AG04450 (cell line): Measurements from ENCODE around the gene HSD17B12. TPM values are rescaled to one million over a fixed set of nuclear protein-coding genes. Genes with fewer than 3 reads are reported as not detected.
"Not testable (repeated sequence)": the region's sequence is repeated elsewhere in the genome, so short reads cannot be mapped to it uniquely, and the experiment has no call there.

ENCODE experiments used
- CTCF ChIA-PET: fragments of 300-600, 350-600 bp; formaldehyde crosslinking; extraction: SDS; loops from one replicate; lab custom pipeline; 2022; ENCODE audit warnings: antibody characterized with exemption, inconsistent platforms; lab: Charles Lee
- POLR2A ChIA-PET: fragments of 350-600 bp; formaldehyde crosslinking; extraction: SDS; loops from one replicate; lab custom pipeline; 2021; ENCODE audit warnings: antibody characterized with exemption, inconsistent platforms; lab: Yijun Ruan, JAX
- DNase-seq: peaks from one replicate; pipeline ENCODE4 v3.0.0-alpha.2; 2011; ENCODE audit warnings: low read depth, low spot score
- H3K27ac ChIP-seq: one replicate; pipeline ENCODE4 v1.5.1; 2012; ENCODE audit warnings: low read depth, low read length, control low read depth
- H3K27me3 ChIP-seq: one replicate; pipeline ENCODE4 v1.6.0; 2012; ENCODE audit warnings: low read length; ENCODE audit not compliant: control insufficient read depth, insufficient read depth
- H3K4me3 ChIP-seq: 2 replicates; pipeline ENCODE4 v1.5.1; 2011; ENCODE audit warnings: mild to moderate bottlenecking, low read depth, low read length, control low read depth
- H3K9me3 ChIP-seq: 2 replicates; pipeline ENCODE4 v1.5.1; 2012; ENCODE audit warnings: low read length; ENCODE audit not compliant: control insufficient read depth, insufficient read depth
- polyA plus RNA-seq: library from polyadenylated mRNA; depleted of rRNA; stranded (reverse); fragments of >200 nt; gene quantifications from 2 replicates; pipeline ENCODE4 v1.2.3, GENCODE V29; 2011
- TF ChIP-seq, protein P1 (sequence below): IDR thresholded peaks from 2 replicates; pipeline ENCODE4 v1.5.1; 2011; ENCODE audit warnings: low read depth, low read length, control low read depth, inconsistent platforms

The HSD17B12 gene
- polyA plus RNA-seq, 1 experiment, result 59.3 TPM

DNA sequence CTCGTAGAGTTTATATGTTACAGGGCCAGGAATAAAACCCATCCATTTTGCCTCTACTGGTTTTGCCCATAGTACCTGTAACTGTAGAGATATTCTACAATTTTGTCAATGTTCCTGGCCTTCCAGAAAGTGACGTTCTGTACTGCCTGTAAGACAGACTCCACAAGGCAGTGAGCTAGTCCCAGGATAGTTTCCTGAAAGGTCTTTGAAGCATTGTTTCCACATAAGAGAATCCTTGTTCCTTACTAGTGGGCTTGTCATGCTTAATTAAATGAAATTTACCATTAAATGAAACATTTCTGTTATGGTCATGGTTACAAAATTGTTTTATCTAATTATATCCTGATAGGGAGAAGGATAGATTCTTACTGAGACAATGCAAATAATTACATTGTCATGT is 80.4 kb downstream of the HSD17B12 start:
- TF ChIP-seq, protein P1, sequence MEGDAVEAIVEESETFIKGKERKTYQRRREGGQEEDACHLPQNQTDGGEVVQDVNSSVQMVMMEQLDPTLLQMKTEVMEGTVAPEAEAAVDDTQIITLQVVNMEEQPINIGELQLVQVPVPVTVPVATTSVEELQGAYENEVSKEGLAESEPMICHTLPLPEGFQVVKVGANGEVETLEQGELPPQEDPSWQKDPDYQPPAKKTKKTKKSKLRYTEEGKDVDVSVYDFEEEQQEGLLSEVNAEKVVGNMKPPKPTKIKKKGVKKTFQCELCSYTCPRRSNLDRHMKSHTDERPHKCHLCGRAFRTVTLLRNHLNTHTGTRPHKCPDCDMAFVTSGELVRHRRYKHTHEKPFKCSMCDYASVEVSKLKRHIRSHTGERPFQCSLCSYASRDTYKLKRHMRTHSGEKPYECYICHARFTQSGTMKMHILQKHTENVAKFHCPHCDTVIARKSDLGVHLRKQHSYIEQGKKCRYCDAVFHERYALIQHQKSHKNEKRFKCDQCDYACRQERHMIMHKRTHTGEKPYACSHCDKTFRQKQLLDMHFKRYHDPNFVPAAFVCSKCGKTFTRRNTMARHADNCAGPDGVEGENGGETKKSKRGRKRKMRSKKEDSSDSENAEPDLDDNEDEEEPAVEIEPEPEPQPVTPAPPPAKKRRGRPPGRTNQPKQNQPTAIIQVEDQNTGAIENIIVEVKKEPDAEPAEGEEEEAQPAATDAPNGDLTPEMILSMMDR, result no peak
- no peak for DNase-seq
- ChIA-PET CTCF (no interaction called here), POLR2A (no interaction called here)
- Histone ChIP-seq H3K27me3 (no peaks in the 10 kb centered on the region), H3K4me3 (no peak overlapping the region), H3K27ac (no peak overlapping the region), H3K9me3 (peaks cover 3% of the 10 kb centered on the region; the same call in 1 of the 2 replicates)

DNA sequence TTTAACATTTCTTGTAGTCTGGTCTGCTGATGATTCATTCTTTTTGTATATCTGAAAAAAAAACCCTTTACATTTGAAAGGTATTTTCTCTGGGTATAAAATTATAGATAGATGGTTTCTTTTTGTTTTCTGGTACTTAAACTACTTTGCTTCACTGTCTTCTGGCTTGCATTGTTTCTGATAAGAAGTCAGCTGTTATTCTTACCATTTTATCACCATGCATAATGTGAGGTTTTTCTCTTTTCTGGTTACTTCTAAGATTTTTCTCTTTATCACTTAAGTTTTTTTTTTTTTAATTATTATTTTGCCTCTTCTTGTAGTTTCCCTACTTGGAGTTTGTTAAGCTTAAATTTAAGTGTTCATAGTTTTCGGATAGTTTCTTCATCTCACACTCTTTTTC is 84.7 kb downstream of the HSD17B12 start:
- TF ChIP-seq, protein P1, result no peak
- no peak for DNase-seq
- ChIA-PET POLR2A (no interaction called here), CTCF (interaction anchor here (0.6 kb wide), 1 partner anchor 79 kb away, joined by 5 read pairs; no protein-coding TSS in a partner anchor)
- peaks cover 4% of the 10 kb centered on the region for H3K9me3 ChIP-seq
- no peak overlapping the region for H3K27ac ChIP-seq
- H3K27me3 ChIP-seq, result no peaks in the 10 kb centered on the region
- no peak overlapping the region for H3K4me3 ChIP-seq

DNA sequence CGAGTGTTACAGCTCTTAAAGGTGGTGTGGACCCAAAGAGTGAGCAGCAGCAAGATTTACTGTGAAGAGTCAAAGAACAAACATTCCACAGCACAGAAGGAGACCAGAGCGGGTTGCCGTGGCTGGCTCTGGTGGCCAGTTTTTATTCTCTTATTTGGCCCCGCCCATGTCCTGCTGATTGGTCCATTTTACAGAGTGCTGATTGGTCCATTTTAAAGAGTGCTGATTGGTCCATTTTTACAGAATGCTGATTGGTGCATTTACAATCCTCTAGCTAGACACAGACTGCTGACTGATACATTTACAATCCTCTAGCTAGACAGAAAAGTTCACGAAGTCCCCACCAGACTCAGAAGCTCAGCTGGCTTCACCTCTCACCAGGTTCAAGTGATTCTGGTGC is 88.1 kb downstream of the HSD17B12 start:
- H3K9me3 ChIP-seq, CTCF ChIA-PET, H3K4me3 ChIP-seq, H3K27ac ChIP-seq, DNase-seq, H3K27me3 ChIP-seq, POLR2A ChIA-PET: not testable (repeated sequence)

- POLR2A ChIA-PET, result no interaction called here
- no peak overlapping the region for H3K27ac ChIP-seq
- H3K4me3 ChIP-seq, result no peak overlapping the region
- no peak for DNase-seq
- CTCF ChIA-PET, result interaction anchor here (0.6 kb wide), 1 partner anchor 120 kb away, joined by 3 read pairs; no protein-coding TSS in a partner anchor
- peaks cover 4% of the 10 kb centered on the region for H3K9me3 ChIP-seq
- no peaks in the 10 kb centered on the region for H3K27me3 ChIP-seq
- TF ChIP-seq, protein P1, result no peak
These were observed 89.6 kb downstream of the HSD17B12 start for GRCh38 chr11:43770173-43770572.

DNA sequence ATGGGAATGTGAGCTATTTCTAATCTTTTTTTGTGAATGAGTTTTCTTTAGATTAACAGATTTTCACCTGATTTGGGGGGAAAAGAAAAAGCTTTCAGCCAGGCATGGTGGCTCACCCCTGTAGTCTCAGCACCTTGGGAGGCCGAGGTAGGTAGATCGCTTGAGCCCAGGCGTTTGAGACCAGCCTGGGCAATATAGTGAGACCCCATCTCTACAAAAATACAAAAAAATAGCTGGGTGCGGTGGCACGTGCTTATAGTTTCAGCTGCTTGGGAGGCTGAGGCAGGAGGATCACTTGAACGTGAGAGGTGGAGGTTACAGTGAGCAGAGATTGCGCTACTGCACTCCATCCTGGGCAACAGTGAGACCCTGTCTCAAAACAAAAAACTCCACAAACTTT is 92.2 kb downstream of the HSD17B12 start:
- TF ChIP-seq, protein P1, result no peak
- no peak overlapping the region for H3K27ac ChIP-seq
- H3K27me3 ChIP-seq, result no peaks in the 10 kb centered on the region
- ChIA-PET CTCF (interaction anchor here (1.4 kb wide), 2 partner anchors 9 to 53 kb away, joined by 3 to 5 read pairs; no protein-coding TSS in a partner anchor), POLR2A (no interaction called here)
- H3K4me3 ChIP-seq, result no peak overlapping the region
- no peak for DNase-seq
- H3K9me3 ChIP-seq, result no peaks in the 10 kb centered on the region; the same call in 1 of the 2 replicates
